WERI-Rb-1 (cell line): ENCODE data around the gene SPPL2B.

Experiments used
- DNase-seq: peaks from one replicate; pipeline ENCODE4 v3.0.0-alpha.2; 2020
- H3K27ac ChIP-seq: fragments of 250-450 bp; sonication (Bioruptor Pico); 2 replicates; pipeline ENCODE4 v1.5.1; 2020; ENCODE audit warnings: mild to moderate bottlenecking, moderate library complexity
- H3K27me3 ChIP-seq: fragments of 250-450 bp; sonication (Bioruptor Pico); 2 replicates; pipeline ENCODE4 v1.5.1; 2021; ENCODE audit warnings: mild to moderate bottlenecking, low read depth, moderate library complexity; ENCODE audit not compliant: insufficient read depth, severe bottlenecking
- H3K36me3 ChIP-seq: fragments of 250-450 bp; sonication (Bioruptor Pico); 2 replicates; pipeline ENCODE4 v1.5.1; 2020; ENCODE audit warnings: mild to moderate bottlenecking, moderate library complexity
- H3K4me3 ChIP-seq: 2 replicates; pipeline ENCODE4 v1.5.1; 2011; ENCODE audit warnings: low read depth, mild to moderate bottlenecking, control low read depth, low read length
- H3K9me3 ChIP-seq: fragments of 250-450 bp; sonication (Bioruptor Pico); 2 replicates; pipeline ENCODE4 v1.5.1; 2021; ENCODE audit warnings: mild to moderate bottlenecking, moderate library complexity; ENCODE audit not compliant: severe bottlenecking
- TF ChIP-seq, protein P1 (sequence below): IDR thresholded peaks from 2 replicates; pipeline ENCODE4 v1.5.1; 2011; ENCODE audit warnings: low read depth, mild to moderate bottlenecking, control low read depth, inconsistent platforms, low read length

The SPPL2B gene

DNA sequence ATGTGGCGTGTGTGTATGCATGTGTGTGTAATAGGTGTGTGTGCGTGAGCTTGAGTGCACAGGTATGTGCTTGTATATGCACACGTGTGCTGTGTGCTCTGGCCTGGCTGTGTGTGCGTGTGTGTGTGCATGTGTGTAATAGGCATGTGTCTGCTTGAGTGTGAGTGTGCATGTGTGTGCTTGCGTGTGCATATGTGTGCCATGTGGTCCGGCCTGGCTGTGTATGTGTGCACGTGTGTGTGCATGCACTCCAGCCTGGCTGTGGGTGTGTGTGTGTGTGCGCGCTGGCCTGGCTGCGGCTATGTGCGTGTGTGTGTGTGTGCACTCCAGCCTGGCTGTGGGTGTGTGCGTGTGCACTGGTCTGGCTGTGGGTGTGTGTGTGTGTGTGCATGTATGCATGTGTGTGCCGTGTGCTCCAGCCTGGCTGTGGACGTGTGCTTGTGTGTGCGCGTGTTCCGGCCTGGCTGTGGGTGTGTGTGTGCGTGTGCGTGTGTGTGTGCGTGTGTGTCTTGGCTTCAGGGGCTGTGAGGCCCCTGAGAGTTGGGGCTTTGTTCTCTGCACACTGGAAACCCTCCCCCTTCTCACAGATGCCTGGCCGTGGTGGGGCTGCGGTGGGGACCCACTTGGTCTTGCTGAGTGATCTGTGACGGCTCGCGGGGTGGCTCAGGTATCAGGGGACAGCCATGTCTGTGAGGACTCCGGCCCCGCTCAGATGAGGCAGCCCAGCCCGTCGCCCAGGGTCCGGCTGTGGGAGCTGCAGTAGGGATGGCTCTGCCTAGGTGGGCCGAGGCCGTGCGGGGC, 8.2 kb downstream of the SPPL2B start:
- Histone ChIP-seq H3K27ac (no peak overlapping the region), H3K4me3 (no peak overlapping the region), H3K36me3 (peaks cover 40% of the 10 kb centered on the region), H3K27me3 (no peaks in the 10 kb centered on the region), H3K9me3 (no peaks in the 10 kb centered on the region)
- no peak for DNase-seq
- TF ChIP-seq, protein P1, sequence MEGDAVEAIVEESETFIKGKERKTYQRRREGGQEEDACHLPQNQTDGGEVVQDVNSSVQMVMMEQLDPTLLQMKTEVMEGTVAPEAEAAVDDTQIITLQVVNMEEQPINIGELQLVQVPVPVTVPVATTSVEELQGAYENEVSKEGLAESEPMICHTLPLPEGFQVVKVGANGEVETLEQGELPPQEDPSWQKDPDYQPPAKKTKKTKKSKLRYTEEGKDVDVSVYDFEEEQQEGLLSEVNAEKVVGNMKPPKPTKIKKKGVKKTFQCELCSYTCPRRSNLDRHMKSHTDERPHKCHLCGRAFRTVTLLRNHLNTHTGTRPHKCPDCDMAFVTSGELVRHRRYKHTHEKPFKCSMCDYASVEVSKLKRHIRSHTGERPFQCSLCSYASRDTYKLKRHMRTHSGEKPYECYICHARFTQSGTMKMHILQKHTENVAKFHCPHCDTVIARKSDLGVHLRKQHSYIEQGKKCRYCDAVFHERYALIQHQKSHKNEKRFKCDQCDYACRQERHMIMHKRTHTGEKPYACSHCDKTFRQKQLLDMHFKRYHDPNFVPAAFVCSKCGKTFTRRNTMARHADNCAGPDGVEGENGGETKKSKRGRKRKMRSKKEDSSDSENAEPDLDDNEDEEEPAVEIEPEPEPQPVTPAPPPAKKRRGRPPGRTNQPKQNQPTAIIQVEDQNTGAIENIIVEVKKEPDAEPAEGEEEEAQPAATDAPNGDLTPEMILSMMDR: no peak

DNA sequence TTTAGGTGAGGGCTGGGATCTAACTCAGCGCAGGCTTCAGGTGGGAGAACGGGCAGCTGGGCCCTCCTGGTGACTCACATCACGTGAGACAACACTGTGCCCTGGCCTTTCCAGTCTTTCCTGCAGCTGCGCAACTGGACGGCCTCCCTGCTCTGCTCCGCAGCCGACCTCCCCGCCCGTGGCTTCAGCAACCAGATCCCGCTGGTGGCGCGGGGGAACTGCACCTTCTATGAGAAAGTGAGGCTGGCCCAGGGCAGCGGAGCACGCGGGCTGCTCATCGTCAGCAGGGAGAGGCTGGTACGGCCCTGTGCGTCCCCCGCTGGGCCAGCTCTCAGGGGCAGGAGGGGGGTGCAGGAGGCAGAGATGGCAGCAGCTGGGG, 8.8 kb downstream of the SPPL2B start:
- Histone ChIP-seq H3K4me3 (no peak overlapping the region), H3K27me3 (no peaks in the 10 kb centered on the region), H3K36me3 (peaks cover 40% of the 10 kb centered on the region), H3K27ac (no peak overlapping the region), H3K9me3 (no peaks in the 10 kb centered on the region)
- no peak for DNase-seq
- TF ChIP-seq, protein P1: no peak

DNA sequence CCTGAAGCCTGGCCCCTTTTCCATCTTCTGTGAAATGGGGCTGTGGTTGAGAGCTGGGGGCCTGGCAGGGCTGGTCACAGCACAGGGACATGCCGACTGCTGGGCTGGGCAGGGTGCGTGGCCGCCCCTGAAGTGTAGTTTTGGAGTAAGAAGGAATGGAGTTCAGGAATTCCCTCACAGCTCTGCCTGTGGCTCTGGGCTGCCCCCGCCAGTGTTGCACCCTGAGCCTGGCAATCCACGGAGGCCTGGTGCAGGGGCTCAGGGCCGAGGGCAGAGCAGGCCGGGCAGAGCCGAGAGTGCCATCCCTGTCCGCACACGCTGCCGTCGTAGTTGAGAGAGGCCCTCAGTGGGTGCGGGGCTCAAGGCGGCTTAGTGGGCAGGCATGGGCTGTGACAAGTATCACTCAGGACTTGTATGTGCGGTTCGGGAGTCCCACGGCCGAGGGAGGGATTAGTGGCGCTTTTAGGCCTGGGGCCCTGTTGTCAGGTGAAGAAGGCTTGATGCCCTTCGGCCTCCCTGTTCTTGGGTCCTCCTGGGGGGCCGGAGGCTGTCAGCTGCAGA, 9.7 kb downstream of the SPPL2B start:
- peaks cover 40% of the 10 kb centered on the region for H3K36me3 ChIP-seq
- TF ChIP-seq, protein P1: no peak
- no peak overlapping the region for H3K27ac ChIP-seq

DNA sequence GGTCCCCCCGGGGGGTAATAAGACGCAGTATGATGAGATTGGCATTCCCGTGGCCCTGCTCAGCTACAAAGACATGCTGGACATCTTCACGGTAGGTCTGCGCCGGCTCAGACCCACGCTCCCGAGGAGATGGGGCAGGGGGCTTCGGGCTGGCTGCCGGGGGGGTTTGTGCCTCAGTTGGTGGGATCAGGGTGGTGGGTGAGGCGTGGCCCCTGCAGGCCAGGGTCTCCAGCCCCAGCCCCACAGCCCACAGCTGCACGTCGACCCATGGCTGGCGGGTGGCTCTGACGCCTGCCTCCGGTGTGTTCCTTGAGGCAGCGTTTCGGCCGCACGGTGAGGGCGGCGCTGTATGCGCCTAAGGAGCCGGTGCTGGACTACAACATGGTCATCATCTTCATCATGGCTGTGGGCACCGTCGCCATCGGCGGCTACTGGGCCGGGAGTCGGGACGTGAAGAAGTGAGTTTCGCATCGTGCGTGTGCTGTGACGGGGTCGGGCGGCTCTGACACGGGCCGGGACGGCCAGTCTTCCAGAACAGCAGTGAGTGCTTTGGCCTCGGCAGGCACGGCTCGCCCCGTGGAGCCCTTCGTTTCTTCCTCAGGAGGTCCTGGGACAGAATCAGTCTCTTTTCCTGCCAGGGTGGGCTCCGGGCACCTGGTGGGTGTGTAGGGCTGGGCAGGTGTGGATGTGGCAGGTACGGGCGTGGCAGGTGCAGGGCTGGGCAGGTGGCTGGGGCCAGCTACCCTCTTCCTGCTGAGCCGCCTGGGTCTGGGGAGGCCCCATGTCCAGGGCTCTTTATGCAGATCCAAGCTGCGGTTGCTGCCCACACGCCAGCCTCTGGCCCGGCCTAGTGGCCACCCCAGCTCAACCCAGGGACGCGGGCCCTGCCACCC, 10.5 kb downstream of the SPPL2B start:
- TF ChIP-seq, protein P1: no peak
- Histone ChIP-seq H3K27me3 (no peaks in the 10 kb centered on the region), H3K4me3 (no peak overlapping the region), H3K36me3 (peaks cover 44% of the 10 kb centered on the region), H3K27ac (no peak overlapping the region), H3K9me3 (no peaks in the 10 kb centered on the region)
- no peak for DNase-seq

More for the DNA sequence above, 9.7 kb downstream of the SPPL2B start:
- no peaks in the 10 kb centered on the region for H3K27me3 ChIP-seq
- no peak for DNase-seq
- no peaks in the 10 kb centered on the region for H3K9me3 ChIP-seq
- no peak overlapping the region for H3K4me3 ChIP-seq

DNA sequence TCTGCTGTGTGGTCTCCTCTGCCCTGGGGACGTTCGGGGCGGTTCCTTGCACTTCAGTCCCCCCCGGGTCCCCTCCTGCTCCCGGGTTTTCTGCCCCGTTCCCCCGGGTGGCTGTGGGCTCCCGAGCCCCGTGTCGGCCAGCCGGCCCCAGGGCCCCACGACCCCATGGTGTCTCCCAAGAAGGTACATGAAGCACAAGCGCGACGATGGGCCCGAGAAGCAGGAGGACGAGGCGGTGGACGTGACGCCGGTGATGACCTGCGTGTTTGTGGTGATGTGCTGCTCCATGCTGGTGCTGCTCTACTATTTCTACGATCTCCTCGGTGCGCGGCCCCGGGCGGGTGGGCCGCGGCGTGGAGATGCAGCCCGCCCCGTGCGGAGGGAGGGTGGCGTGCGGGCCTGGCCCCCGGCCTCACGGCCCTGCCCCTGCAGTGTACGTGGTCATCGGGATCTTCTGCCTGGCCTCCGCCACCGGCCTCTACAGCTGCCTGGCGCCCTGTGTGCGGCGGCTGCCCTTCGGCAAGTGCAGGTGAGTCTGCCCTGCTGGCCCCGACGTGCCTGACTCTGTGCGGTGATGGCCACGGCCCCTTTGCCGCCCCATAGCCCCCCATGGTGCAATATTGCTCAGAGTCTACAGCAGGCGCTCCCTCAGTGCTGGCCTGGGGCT, 11.3 kb downstream of the SPPL2B start:
- Histone ChIP-seq H3K9me3 (no peaks in the 10 kb centered on the region), H3K27me3 (no peaks in the 10 kb centered on the region), H3K36me3 (peaks cover 42% of the 10 kb centered on the region), H3K27ac (no peak overlapping the region), H3K4me3 (no peak overlapping the region)
- TF ChIP-seq, protein P1: no peak
- DNase-seq: no peak
